Adipocyte (in vitro differentiated cells): ENCODE measurements around the gene HYAL3.
"Not testable (repeated sequence)": the region's sequence is repeated elsewhere in the genome, so short reads cannot be mapped to it uniquely, and the experiment has no call there.

Experiments used
- DNase-seq: peaks from one replicate; pipeline ENCODE4 v3.0.0-alpha.2; 2015; ENCODE audit warnings: low read depth
- H3K27me3 ChIP-seq: replicated peaks from 2 replicates; pipeline ENCODE4 v1.7.0; 2013; ENCODE audit warnings: mild to moderate bottlenecking, low read length, moderate library complexity; ENCODE audit not compliant: control insufficient read depth, insufficient read depth
- H3K36me3 ChIP-seq: 2 replicates; pipeline ENCODE4 v1.7.0; 2013; ENCODE audit warnings: low read length, mild to moderate bottlenecking, moderate library complexity; ENCODE audit not compliant: control insufficient read depth, insufficient read depth, severe bottlenecking
- H3K4me1 ChIP-seq: 2 replicates; pipeline ENCODE4 v1.7.0; 2013; ENCODE audit warnings: mild to moderate bottlenecking, low read length, moderate library complexity; ENCODE audit not compliant: control insufficient read depth, insufficient read depth
- H3K4me3 ChIP-seq: 2 replicates; pipeline ENCODE4 v1.7.0; 2013; ENCODE audit warnings: mild to moderate bottlenecking, low read length, moderate library complexity
- H3K9ac ChIP-seq: 2 replicates; pipeline ENCODE4 v1.7.0; 2013; ENCODE audit warnings: mild to moderate bottlenecking, low read length, moderate library complexity
- H3K9me3 ChIP-seq: 2 replicates; pipeline ENCODE4 v1.7.0; 2013; ENCODE audit warnings: mild to moderate bottlenecking, low read length, moderate library complexity; ENCODE audit not compliant: control insufficient read depth

The HYAL3 gene

DNA sequence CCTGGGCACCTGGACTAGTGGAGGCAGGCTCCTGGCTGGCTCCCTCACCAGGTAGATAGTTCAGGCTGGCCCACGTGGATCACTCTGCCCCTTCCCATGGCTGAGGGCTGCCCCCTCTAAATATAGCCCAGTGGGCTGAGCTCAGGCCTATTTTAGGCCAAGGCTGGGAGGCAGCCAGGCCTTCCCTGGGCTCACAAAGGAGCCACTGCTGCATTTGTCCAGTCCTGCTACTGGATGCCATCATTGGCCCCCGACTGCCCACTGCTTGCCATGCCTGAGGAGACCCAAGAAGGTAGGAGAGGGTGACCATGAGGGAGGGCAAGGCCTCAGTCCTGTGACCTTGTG lies 20.4 kb downstream of the HYAL3 start, which contains the start of gene LSMEM2:
TSS of gene LSMEM2 (plus strand) at position 208 of the 345 bp plus-strand sequence. CDS start at position 235, 27 bp downstream.
- Histone ChIP-seq H3K9ac (no peak within 1 kb of the TSS), H3K36me3 (no peaks in the 10 kb centered on the region), H3K27me3 (peaks cover 4% of the 10 kb centered on the region), H3K4me3 (no peak within 1 kb of the TSS), H3K4me1 (no peaks in the 10 kb centered on the region), H3K9me3 (no peaks in the 10 kb centered on the region)
- DNase-seq: no peak

DNA sequence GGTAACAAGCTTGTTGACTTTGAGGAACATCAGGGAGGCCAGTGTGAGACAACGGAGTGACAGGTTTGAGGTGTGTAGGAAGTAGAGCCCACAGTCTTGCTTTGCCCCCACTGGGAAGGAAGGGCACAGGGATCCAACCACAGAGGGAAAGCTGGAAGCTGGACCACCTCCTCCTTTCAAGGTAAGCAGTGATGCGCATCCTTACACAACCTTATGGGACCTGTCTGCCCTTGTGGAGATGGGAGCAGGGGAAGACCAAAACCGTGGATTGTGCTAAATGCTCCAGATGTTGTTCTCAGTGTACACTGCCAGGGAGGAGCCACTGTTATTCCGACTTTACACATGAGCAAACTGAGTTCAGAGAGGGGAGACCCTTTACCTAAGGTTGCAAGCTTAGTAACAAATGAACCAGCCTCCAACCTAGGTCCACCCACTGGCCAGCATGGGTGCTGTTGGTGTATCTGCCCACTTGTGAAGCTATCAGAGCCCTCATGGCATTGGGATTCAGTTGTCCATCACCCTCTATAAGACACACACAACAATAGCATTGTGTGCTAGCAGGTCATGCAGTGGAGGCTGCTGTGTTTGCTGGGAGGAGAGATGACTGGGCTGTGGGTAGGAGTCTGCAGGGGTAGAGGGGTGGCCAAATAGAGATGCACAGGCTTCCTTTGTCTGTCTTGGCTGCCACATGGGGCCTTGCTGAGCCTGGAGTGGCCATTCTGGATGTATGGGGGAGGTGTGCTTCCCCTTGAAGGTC lies 20.9 kb downstream of the HYAL3 start:
- H3K9me3 ChIP-seq: no peaks in the 10 kb centered on the region
- H3K9ac ChIP-seq: no peak overlapping the region
- no peak overlapping the region for H3K4me3 ChIP-seq

DNA sequence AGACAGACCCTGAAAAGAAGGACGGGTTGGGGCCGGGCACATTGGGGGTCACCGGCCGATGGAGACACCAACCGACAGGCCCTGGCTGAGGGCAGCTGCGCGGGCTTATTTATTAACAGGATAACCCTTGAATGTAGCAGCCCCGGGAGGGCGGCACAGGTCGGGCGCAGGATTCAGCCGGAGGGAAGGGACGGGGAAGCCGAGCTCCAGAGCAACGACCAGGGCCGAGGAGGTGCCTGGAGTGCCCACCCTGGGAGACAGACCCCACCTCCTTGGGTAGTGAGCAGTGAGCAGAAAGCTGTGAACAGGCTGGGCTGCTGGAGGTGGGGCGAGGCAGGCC lies 22.5 kb downstream of the HYAL3 start:
- H3K27me3 ChIP-seq: peaks cover 7% of the 10 kb centered on the region
- H3K9me3 ChIP-seq: no peaks in the 10 kb centered on the region
- DNase-seq: no peak
- no peak overlapping the region for H3K9ac ChIP-seq
- H3K4me3 ChIP-seq: no peak overlapping the region
- H3K36me3 ChIP-seq: no peaks in the 10 kb centered on the region
- H3K4me1 ChIP-seq: no peaks in the 10 kb centered on the region

More for the DNA sequence above, 20.9 kb downstream of the HYAL3 start:
- no peak for DNase-seq
- Histone ChIP-seq H3K27me3 (peaks cover 7% of the 10 kb centered on the region), H3K4me1 (no peaks in the 10 kb centered on the region), H3K36me3 (no peaks in the 10 kb centered on the region)

DNA sequence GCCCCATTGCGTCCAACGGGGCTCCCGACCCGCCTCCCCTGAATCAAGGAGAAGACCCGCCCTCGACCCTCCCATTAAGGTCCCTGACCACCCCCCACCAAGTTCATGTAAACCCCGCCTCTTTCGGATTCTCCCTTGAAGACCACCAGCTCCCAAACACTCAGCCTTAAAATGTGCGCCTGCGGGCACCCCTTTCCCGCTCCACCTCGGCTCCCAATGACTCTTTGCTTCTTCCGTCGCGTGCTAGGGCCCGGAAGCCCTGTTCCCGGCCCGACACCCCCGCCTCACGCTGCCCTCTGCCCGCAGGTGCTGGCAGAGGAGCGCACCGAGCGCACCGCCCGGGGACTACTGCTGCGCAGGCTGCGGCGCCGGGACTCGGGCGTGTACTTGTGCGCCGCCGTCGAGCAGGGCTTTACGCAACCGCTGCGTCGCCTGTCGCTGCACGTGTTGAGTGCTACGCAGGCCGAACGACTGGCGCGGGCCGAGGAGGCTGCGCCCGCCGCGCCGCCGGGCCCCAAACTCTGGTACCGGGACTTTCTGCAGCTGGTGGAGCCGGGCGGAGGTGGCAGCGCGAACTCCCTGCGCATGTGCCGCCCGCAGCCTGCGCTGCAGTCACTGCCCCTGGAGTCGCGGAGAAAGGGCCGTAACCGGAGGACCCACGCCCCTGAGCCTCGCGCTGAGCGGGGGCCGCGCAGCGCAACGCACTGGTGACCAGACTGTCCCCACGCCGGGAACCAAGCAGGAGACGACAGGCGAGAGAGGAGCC lies 23.0 kb downstream of the HYAL3 start:
- Histone ChIP-seq H3K4me1 (no peaks in the 10 kb centered on the region), H3K27me3 (peaks cover 7% of the 10 kb centered on the region), H3K9ac (no peak overlapping the region), H3K4me3 (no peak overlapping the region), H3K9me3 (no peaks in the 10 kb centered on the region), H3K36me3 (no peaks in the 10 kb centered on the region)
- no peak for DNase-seq

DNA sequence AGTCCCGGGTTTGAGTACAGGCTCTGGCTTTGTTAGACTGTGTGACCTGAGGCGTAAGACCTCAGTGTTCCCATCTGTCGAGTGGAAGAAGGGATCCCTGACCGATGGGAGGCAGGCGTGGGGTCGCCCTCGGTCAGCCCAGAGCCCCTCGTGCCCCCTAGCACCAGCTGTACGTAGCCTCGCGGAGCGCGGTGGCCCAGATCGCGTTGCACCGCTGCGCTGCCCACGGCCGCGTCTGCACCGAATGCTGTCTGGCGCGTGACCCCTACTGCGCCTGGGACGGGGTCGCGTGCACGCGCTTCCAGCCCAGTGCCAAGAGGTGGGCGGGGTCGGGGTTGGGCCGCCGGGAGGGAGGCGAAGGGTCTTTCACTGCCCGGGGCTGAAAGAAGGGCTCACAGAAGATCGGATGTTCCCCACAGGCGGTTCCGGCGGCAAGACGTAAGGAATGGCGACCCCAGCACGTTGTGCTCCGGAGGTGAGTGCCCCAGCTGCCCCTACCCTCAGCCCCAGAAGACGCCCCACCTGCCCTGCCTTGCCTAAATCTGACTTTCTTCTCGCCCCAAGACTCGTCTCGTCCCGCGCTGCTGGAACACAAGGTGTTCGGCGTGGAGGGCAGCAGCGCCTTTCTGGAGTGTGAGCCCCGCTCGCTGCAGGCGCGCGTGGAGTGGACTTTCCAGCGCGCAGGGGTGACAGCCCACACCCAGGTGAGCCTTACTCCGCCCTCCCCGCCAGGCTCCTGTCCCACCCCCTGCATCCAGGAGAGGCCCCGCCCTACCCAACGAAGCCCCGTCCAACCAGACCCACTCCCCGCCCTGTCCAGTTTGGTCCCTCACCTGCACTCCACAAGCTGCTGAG lies 23.8 kb downstream of the HYAL3 start:
- Histone ChIP-seq H3K4me1 (no peaks in the 10 kb centered on the region), H3K4me3 (no peak overlapping the region)
- no peak for DNase-seq

DNA sequence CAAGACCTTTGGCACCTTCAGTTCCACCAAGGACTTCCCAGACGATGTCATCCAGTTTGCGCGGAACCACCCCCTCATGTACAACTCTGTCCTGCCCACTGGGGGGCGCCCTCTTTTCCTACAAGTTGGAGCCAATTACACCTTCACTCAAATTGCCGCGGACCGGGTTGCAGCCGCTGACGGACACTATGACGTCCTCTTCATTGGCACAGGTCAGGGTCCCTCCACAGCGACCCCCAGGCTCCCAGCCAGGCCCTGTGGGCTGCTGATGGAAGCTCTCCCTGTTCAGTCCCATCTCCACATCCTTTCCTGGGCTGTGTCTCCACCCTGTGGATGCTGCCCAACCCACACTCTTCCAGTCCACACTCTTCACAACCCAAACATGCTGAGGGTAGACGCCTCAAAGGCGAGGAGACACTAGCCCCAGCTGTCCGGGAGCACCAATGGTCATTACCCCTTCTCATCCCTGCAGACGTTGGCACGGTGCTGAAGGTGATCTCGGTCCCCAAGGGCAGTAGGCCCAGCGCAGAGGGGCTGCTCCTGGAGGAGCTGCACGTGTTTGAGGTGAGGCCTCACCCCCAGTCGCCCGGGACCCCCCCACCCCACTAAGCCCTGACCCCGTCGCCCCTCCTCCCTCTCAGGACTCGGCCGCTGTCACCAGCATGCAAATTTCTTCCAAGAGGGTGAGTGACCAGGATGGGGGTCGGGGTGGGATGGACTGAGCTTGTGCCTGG lies 24.7 kb downstream of the HYAL3 start:
- peak; percentile 78 for DNase-seq
- Histone ChIP-seq H3K4me3 (no peak overlapping the region), H3K4me1 (peaks cover 8% of the 10 kb centered on the region), H3K36me3 (no peaks in the 10 kb centered on the region), H3K27me3 (peaks cover 7% of the 10 kb centered on the region), H3K9me3 (no peaks in the 10 kb centered on the region), H3K9ac (no peak overlapping the region)

More for the DNA sequence above, 23.8 kb downstream of the HYAL3 start:
- Histone ChIP-seq H3K36me3 (no peaks in the 10 kb centered on the region), H3K27me3 (peaks cover 7% of the 10 kb centered on the region), H3K9ac (no peak overlapping the region), H3K9me3 (no peaks in the 10 kb centered on the region)

DNA sequence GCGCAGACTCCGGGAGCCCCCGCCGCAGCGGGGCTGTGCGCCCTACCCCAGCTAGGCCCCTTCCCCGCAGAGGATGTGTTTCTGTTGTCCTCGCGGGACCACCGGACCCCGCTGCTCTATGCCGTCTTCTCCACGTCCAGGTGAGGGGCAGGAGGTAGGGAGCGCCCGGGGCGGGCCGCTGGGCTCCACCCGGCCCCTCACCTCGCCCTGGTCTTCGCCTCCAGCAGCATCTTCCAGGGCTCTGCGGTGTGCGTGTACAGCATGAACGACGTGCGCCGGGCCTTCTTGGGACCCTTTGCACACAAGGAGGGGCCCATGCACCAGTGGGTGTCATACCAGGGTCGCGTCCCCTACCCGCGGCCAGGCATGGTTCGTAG lies 25.5 kb downstream of the HYAL3 start:
- no peak for DNase-seq
- Histone ChIP-seq H3K9ac (no peak overlapping the region), H3K4me3 (no peak overlapping the region), H3K4me1 (peaks cover 16% of the 10 kb centered on the region), H3K27me3 (peaks cover 7% of the 10 kb centered on the region), H3K36me3 (no peaks in the 10 kb centered on the region), H3K9me3 (no peaks in the 10 kb centered on the region)

DNA sequence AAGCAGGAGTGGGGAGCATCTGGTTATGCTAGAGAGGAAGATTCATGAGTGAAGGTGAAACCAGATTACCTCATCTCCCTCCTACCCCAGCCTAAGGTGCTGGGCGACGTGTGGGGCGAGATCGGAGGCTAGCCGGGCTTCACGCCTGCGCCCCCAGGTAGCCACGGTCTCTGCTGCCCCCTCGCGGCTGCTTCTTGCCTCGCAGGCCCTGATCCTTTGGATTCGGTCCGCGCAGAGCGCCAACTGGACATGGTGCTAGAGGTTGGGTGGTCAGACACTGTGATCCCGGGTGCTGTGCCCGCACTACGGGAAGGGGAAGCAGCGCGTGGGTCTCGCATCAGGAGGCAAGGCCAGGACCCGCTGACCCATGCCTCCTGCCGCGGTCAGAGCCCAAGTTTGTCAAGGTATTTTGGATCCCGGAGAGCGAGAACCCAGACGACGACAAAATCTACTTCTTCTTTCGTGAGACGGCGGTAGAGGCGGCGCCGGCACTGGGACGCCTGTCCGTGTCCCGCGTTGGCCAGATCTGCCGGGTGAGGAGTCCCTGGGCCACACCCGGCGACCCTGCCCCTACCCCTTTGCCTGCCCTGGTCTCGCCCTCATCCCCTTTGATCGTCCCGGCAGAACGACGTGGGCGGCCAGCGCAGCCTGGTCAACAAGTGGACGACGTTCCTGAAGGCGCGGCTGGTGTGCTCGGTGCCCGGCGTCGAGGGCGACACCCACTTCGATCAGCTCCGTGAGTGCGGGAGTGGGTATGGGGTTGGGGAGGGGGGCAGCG lies 26.1 kb downstream of the HYAL3 start:
- peak; percentile 93 for DNase-seq
- H3K27me3 ChIP-seq: peaks cover 7% of the 10 kb centered on the region
- no peaks in the 10 kb centered on the region for H3K36me3 ChIP-seq
- no peaks in the 10 kb centered on the region for H3K9me3 ChIP-seq
- peak overlapping the region; percentile 54 for H3K4me3 ChIP-seq
- peak overlapping the region; percentile 49 for H3K9ac ChIP-seq
- H3K4me1 ChIP-seq: peaks cover 20% of the 10 kb centered on the region

DNA sequence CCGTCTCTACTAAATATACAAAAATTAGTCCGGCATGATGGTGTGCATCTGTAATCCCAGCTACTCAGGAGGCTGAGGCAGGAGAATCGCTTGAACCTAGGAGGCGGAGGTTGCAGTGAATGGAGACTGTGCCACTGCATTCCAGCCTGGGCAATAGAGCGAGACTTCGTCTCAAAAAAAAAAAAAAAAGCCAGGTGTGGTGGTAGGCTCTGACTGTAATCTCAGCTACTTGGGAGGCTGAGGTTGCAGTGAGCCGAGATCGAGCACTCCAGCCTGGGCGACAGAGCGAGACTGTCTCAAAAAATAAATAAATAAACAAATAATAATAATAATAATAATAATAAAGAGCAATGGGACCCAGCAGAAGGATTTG lies 26.7 kb downstream of the HYAL3 start:
- not testable (repeated sequence) for H3K9me3 ChIP-seq, DNase-seq, H3K4me3 ChIP-seq, H3K36me3 ChIP-seq, H3K9ac ChIP-seq, H3K27me3 ChIP-seq
- peaks cover 24% of the 10 kb centered on the region for H3K4me1 ChIP-seq

DNA sequence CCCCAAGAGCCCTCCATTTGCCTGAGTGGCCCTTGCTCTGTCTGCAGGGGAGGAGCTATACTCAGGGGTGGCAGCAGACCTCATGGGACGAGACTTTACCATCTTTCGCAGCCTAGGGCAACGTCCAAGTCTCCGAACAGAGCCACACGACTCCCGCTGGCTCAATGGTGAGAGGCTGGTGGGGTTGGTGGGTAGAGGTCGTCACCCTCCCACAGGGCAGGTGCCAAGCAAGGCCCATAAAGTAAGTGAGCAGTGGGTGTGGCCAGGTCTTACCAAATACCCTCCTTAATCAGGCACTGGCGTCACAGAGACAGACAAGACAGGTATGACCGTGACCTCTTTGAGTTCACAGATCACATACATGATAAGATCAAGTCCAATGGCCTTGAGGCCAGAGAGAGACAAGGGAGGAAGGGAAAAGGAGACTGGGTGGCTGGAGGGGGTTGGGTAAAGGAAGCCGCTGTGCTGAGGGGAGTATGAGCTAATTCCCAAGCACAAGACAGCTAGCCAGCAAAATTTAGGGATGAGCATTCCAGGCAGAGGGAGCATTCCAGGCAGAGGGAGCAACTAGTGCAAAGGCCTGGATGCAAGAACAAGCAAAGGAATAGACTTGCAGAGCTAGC lies 27.8 kb downstream of the HYAL3 start:
- H3K36me3 ChIP-seq: no peaks in the 10 kb centered on the region
- H3K9me3 ChIP-seq: no peaks in the 10 kb centered on the region
- H3K4me3 ChIP-seq: no peak overlapping the region
- H3K27me3 ChIP-seq: peaks cover 7% of the 10 kb centered on the region
- no peak for DNase-seq
- no peak overlapping the region for H3K9ac ChIP-seq
- H3K4me1 ChIP-seq: peaks cover 30% of the 10 kb centered on the region
